ENCODE data around the gene KLF5.

DNA sequence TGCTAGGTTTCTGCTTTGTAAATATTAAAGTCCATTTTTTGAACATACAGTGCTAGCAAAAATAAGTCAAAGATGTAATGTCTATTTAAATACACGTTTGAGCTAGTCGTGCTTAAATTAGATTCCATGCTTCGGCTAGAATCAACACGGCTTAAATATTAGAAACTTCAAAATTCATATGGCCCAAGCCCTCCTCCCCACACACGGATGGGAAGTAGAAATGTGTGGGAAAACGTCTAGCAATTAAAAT is 816 bp upstream of the KLF5 start:
- TF ChIP-seq POLR2A (IDR thresholded peaks at IDR 0.05) (no peak), POLR2AphosphoS5 (IDR thresholded peaks at IDR 0.05; ENCODE audit: insufficient read depth in 1 of 2, low read depth in 1 of 2) (no peak)
- TF ChIP-seq, protein P1, sequence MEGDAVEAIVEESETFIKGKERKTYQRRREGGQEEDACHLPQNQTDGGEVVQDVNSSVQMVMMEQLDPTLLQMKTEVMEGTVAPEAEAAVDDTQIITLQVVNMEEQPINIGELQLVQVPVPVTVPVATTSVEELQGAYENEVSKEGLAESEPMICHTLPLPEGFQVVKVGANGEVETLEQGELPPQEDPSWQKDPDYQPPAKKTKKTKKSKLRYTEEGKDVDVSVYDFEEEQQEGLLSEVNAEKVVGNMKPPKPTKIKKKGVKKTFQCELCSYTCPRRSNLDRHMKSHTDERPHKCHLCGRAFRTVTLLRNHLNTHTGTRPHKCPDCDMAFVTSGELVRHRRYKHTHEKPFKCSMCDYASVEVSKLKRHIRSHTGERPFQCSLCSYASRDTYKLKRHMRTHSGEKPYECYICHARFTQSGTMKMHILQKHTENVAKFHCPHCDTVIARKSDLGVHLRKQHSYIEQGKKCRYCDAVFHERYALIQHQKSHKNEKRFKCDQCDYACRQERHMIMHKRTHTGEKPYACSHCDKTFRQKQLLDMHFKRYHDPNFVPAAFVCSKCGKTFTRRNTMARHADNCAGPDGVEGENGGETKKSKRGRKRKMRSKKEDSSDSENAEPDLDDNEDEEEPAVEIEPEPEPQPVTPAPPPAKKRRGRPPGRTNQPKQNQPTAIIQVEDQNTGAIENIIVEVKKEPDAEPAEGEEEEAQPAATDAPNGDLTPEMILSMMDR (IDR thresholded peaks at IDR 0.05): no peak
